ENCODE measurements around the gene DUSP10.

Gene DUSP10

GRCh38 chr1:221693087-221693486 is 48.8 kb downstream of the DUSP10 start:
- DNase-seq = no peak

DNA sequence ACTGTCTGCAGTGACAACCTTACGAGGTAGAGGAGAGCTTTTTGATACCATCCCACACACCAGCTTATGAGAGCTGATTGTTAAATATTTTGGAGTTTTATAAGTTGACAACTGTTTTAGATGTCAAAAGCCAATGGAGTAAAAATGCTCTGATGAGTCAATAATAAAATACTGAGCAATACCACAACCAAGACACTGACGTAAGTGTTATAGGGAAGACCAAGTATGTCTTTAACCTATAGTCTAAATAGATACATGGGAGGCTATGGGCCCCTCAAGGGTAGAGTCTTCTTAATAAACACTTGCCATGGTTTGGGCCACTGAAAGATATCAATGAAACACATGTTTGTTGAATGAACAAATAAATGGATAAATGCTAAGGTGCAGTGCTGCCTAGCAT is 49.2 kb downstream of the DUSP10 start:
- no peak for DNase-seq

GRCh38 chr1:221691261-221691660 is 50.6 kb downstream of the DUSP10 start:
- no peak for DNase-seq

- no peak for DNase-seq
Observed at GRCh38 chr1:221690858-221691257, 51.0 kb downstream of the DUSP10 start.

DNA sequence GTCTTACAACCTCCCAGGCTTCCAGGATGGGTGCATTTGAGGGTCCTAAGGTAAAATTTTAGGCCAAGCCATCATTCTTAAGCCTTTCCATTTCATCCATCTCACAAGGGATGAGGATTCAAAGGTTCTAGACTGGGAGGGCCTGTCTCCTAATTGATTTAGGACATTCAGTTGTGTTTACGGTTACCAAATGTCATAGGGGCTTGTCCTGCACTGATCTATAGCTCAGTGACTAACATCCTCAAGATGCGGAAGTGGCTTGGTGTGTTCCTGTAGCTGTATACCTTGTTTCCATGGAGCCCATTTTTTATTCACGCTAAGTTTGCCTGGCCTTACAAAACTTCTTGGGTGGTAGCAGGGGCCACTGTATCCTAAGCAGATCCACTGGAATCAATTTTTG is 52.8 kb downstream of the DUSP10 start:
- DNase-seq = peak; percentile 47 to 53

DNA sequence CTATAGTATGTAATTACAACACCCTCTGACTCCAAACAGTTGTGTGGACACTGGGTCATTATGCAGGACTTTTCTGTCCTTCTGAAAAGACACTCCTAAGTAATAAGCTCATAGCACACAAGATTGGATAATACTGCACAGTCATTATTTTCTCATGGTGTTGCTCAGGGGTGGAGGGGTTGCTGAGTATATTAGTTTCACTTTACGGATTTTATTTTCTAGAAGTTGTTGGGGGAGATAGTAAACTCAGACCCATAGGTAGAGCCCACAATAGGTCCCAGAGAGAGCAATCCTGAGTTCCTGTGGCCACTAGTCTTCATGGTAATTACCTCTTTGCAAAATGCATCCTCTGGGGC is 53.4 kb downstream of the DUSP10 start:
- no peak for DNase-seq

DNA sequence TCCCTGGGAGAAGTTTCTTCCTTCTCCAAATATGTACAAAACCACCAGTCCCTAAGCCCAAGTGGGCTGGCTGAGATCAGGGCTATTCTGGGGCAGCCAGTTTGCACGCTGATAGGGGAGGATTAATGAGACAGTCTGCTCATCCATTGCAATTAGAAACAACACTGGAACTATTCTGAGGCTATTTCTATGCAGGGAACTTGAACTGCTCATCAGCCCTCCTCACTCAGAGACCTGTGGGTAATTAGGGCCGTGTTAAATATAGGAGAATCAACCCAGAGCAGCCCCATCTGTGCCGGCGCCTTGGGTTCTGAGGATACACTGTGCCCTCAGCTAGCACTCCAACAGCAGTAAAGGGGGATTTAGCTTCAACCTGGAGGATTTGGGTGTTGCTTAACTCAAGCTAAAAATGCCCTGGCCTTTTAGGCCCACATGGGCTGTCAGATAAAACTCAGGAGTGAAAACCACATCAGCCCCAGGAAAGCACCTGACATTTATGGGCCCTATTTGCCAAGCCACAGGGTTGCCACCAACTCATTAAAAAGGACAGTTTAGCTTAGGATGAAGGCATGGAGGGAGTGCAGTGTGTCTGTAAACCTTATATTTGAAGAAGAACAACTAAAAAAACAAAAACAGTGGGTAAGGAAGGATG is 53.9 kb downstream of the DUSP10 start:
- DNase-seq = no peak

GRCh38 chr1:221683681-221684080 is 58.2 kb downstream of the DUSP10 start:
- DNase-seq = no peak

- DNase-seq = no peak
Observed at GRCh38 chr1:221680085-221680484, 61.8 kb downstream of the DUSP10 start.

DNA sequence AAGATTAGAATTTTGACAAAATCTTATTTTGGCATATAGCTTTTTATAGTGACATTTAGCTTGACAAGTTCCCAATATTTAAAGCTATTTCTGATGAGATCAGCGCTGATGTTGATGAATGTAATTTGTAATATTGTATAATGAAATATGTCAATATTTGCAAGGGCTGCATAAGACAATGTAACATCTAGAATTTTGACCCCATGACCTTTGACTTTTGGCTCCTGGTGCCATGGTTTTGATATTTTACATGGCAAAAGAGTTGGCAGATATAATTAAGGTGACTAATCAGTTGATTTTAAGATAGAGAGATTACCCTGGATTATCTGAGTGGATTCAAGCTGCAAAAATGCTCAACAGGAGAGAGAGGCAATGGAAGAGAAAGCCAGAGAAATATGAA is 63.9 kb downstream of the DUSP10 start:
- no peak for DNase-seq

- no peak for DNase-seq
Observed at GRCh38 chr1:221675880-221676800, 65.7 kb downstream of the DUSP10 start.

GRCh38 chr1:221672965-221673364 is 68.9 kb downstream of the DUSP10 start:
- no peak for DNase-seq

GRCh38 chr1:221672239-221672645 is 69.6 kb downstream of the DUSP10 start:
- DNase-seq = no peak

DNA sequence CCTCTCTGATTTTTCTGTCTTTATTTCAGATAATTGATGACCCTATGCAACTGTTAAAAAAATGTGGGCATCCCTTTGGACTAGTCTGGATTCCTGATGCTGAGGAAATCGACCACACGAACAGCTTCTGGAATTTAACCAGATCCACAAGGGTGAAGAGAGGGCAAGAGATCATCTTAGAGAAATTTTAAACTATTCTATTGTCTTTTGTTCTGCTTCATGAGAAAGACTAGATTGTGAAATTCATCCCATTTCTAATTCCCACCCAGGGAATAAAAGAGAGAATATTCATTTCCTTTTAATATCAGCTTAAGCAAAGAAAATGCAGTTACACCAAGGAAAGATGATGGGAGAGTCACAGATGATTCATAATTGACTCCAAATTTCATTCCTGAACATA is 71.8 kb downstream of the DUSP10 start:
- DNase-seq = no peak

DNA sequence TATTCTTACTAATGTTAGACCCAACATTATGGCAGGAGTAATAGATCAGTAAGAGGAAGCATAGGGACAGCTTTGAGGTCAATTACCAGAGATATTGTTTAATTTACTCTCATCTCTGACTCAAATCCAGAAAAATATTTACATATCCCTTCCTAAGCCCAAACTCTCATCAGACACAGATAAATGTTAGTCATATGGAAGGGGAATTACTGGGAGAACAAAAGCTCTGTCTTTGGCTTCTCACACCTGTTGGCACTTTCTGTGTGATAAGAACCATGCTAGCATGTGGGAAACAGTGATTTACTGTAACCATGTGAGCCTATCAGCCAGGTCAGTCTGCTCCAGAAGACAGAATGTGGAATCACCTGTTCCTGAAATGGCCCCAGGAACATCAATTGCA is 72.4 kb downstream of the DUSP10 start:
- no peak for DNase-seq

GRCh38 chr1:221667504-221667903 is 74.4 kb downstream of the DUSP10 start:
- peak; percentile 65 to 68 for DNase-seq

GRCh38 chr1:221664253-221664652 is 77.6 kb downstream of the DUSP10 start:
- DNase-seq = no peak

GRCh38 chr1:221663321-221663720 is 78.6 kb downstream of the DUSP10 start:
- no peak for DNase-seq

DNA sequence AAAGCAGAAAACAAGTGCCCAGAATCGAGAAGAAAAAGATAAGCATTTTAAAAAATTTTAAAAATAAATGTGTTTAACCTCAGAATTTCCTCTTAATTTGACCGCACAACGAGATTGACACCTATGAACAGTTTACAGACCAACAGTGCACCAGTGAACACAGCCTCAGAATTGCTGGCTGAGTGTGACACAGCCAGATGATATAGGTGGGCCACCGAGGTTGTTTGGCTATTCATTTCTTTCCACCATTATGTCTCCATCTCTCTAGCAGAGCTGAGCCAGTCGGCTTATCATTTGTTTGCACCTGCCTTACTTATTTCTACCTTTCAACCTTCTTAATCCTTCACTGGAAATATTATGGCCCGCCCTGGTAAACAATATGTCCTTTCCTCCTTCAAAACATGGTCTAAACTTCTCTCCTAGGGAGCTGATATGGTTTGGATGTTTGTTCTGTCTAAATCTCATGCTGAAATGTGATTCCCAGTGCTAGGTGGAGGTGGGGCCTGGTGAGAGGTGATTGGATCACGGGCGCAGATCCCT is 86.1 kb downstream of the DUSP10 start:
- DNase-seq = no peak

Measured in inflammatory macrophage (primary cell).